OCI-LY1 (cell line): ENCODE measurements around the gene ASPSCR1.

ENCODE experiments used
- EZH2 ChIP-seq: fragments of 200-600 bp; sonication (generic), shearing (Covaris generic); IDR thresholded peaks from 2 replicates; pipeline ENCODE4 v1.8.0; 2017; ENCODE audit warnings: borderline replicate concordance, mixed run types, mild to moderate bottlenecking, antibody characterized with exemption, low read length, moderate library complexity, mixed read lengths
- TF ChIP-seq, protein P1 (sequence below): fragments of 200-600 bp; sonication (generic), shearing (Covaris generic); IDR thresholded peaks from 2 replicates; pipeline ENCODE4 v1.5.1; 2017; ENCODE audit warnings: mild to moderate bottlenecking, antibody characterized with exemption, low read length, moderate library complexity, mixed read lengths

DNA sequence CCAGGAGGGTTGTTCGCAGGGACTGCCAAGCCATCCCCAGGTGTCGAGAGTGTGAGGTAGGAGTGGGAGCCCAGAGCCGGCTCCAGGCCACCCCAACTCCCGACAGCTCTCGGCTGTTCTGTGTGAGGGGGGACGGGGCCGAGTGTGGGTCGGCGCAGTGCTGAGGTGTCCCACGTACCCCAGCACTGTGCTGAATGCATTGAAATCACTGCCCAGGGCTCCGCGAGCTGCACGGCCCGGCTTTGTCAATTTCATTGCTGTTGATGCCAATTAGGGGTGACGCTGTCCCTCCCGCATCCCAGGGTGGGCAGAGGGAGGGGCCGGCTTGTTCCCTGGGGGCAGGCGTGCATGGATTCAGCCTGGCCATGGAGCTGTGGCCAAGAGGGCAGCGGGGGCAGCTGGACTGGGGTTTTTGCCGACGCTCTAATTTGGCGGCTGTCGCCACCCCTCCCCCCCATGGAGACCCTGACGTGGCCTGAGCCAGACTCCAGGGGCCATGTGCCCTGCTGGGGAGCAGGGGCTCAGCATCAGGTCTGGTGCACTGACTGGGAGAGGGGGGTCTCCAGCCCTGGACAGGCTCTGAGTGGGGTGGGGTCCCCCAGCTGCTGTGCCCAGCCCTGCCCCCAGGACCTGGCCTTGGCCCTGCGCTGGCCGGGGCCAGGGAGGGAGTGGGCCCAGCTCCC, 31.0 kb downstream of the ASPSCR1 start:
- TF ChIP-seq, protein P1, sequence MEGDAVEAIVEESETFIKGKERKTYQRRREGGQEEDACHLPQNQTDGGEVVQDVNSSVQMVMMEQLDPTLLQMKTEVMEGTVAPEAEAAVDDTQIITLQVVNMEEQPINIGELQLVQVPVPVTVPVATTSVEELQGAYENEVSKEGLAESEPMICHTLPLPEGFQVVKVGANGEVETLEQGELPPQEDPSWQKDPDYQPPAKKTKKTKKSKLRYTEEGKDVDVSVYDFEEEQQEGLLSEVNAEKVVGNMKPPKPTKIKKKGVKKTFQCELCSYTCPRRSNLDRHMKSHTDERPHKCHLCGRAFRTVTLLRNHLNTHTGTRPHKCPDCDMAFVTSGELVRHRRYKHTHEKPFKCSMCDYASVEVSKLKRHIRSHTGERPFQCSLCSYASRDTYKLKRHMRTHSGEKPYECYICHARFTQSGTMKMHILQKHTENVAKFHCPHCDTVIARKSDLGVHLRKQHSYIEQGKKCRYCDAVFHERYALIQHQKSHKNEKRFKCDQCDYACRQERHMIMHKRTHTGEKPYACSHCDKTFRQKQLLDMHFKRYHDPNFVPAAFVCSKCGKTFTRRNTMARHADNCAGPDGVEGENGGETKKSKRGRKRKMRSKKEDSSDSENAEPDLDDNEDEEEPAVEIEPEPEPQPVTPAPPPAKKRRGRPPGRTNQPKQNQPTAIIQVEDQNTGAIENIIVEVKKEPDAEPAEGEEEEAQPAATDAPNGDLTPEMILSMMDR, result no peak
- no peak for TF ChIP-seq EZH2
